Embryonic facial prominence (tissue), 1 donor: ENCODE data around the gene KLHL3.
A peak's percentile ranks its signal among the peaks of the same experiment; 100 is the strongest.
"Not testable (repeated sequence)": the region's sequence is repeated elsewhere in the genome, so short reads cannot be mapped to it uniquely, and the experiment has no call there.

Source experiments
- DNase-seq: peaks from one replicate; pipeline ENCODE4 v3.0.0-alpha.2; 2016; ENCODE audit errors: extremely low spot score

The KLHL3 gene

DNA sequence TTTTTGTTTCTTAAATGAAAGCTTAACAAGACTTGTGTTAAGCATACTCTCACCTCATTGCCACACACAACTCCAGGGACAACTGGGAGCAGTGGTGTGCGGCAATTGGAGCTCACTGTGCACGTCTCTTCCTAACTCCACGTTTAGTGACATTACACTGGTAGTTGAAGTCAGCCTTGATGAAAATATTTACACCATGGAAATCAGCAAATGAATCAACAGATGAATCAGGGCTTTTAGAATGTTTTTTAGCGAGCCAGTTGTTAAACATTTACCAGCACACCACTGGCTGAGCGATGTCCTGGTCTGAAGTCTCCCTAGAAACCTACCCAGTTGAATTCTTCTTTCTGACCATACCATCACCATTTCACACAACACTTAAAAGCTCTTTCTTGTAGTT is 67.3 kb downstream of the KLHL3 start:
- no peak for DNase-seq

DNA sequence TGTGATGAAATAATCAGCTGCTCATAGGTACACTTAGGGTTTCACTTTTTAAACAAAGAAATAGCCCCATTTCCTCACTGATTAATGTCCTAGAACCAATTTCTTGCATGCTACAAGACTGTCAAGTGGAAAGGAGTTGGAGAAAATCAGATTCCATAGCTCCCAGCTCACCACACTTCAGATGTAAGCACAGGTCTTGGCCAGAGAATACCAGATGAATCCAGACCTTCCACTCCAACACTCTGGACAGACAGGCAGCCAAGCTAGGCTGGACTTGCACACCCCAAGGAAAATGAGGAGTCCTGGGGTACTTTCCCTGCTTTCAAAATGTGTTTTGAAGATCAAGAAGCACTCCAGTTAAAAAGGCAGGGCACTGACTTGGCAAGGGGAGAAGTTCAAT is 68.5 kb downstream of the KLHL3 start:
- DNase-seq: no peak

DNA sequence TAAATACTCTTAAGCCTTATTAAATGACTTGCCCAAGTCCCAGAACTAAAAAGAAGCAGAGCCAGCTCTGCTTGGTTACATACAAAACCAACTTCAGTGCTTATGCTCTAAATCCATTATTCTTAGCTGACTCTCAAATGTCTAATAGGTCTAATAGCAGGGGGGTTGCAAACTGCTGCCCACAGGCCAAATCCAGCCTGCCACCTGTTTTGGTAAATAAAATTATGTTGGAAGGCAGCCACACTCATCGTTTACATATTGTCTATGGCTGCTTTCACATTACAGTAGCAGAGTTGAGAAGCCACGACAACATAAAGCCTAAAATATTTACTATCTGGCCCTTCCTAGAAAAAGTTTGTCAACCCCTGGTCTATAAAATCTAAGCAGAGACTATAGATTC is 69.0 kb downstream of the KLHL3 start:
- DNase-seq: no peak

DNA sequence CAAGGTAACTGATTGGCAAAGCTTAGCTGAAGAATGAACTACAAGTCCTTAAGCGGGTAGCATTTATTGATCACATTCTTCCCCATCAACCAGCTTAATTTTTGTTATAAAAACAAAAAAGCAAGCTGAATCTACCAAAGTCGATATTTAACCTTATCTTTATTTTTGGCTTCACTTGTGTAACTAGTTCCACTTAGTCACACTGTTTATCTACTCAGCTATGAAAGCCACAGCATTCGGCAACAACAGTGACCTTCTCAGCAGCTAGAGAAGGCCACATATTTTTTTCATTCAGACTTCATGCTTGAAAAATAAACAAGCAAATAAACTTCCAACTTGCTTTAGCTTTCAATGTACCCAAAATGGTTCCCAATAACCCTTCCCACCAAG is 69.4 kb downstream of the KLHL3 start:
- no peak for DNase-seq

DNA sequence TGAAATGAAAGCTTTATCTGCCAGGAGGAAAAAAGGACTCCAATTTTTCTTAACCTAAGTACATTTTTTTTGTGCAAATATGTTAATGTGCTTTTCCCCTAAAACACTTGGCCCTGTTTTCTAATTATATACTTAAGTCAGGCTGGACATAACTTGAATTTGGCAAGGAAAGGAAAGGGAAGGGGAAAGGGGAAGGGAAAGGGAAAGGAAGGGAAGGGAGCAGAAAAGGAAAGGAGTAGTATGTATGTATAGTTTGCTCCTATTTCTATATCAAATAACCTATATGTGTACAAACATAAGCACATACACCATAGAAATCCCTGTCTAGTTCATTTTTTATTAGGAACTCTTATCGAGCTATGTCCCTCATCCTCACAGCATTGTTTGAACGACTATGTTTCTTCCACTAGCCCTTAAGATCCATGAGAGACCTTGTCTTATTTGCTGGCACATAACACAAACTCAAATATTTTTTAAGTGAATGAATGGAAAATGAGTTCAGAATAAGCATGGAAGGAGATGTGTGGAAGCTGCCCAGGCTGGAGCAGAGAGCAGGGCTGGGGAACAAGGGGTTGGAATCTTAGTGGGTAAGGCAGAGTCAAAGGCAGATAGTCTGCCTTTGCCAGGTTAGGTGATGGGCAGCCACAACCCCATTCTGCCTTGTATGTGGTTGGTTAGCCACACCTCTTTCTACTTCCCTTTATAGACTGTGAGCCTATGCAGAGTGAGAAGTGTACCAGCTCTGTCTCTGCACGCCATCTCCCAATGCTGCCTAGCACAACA is 70.0 kb downstream of the KLHL3 start:
- DNase-seq: no peak

DNA sequence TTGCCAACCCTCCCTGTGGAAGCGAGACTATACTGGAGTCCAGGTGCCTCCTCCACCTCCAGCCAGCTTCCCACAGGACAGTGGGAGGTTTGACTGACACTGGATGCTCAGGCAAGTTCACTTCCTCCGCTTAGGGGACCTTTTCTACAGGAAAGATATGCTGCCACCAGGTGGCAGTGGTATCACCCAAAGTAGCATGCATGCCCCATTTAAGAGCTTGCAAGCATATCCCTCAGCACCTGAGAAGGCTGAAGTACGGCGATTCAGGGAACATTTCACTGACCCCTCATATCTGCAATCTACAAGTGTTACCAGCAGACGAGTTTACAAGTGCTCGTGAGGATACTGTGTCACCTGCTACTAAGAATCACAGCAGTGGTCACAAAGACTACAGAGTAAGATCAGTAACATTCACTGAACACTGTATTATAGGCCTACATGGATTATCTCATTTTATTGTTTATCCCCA is 75.5 kb downstream of the KLHL3 start:
- DNase-seq: peak; percentile 22

DNA sequence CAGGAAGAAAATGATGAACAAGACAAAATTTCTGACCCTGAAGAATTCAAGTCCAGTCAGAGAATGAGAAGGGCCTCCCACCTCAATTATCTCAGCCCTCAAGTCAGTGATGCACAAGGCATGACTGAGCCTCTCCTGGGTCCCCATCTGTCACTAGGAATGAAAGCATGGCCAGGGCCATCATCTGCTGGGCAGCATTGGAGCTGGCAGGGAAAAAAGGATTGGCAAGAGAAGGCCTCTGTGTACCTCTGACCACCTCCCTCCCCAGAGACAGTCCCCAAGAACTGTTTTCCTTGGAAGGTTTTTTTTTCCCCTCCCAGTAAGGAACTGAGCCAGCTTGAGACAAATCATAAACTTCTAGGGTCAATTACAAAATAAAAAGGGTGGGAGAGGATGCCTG is 76.7 kb downstream of the KLHL3 start:
- no peak for DNase-seq

DNA sequence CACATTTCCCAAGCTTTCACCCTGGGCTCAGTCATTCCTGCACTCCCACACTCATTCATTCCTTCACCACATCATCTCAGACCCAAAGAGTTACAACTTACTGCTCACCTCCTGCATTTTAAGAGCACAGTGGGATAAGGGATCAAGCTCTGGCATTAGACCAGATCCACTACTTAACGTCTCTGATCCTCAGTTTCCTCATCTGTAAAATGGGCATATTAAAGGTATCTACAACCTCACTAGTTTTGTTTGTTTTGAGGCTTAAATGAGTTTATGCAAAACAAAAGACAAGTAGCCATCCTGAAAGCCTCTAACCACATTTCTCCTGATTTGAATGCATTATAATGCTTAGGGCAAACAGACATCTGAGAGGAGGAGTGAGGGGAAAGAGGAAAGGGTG is 77.6 kb downstream of the KLHL3 start:
- no peak for DNase-seq

DNA sequence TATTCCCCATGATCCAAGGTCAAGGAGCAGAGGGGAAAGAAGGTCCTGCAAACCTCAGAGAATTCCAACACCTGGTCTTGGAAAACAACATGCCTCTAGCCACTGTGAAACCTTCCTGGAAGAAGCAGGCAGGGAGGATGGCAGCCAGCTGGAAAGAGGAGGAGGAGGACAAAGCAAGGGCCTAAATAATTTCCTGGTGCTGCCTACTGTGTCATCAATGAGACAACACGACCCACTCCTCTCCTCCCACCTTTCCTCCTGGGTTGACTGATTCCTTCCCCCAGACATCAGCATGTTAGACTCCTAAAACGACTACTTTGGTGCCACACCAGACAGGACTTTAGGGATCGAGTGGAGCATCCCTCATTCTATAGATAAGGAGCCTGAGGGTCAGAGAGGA is 78.8 kb downstream of the KLHL3 start:
- DNase-seq: no peak

DNA sequence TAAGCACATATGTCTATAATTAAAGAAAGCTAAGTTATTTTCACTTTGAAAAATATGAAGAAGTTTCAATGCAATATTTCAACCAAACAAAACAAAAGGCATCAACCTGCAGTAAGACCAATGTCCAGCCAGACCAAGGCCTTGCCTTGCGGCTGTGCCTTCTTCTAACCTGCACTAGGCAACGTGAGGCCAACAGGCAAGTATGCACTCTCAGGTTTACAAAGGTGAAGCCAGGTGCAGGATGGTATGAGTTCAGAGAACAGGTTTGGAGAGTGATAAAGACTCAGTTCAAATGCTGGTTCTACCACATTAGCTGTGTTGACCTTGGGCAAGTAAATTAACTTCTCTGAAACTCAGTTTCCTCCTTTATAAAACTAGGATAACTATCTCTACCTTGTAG is 79.3 kb downstream of the KLHL3 start:
- no peak for DNase-seq

DNA sequence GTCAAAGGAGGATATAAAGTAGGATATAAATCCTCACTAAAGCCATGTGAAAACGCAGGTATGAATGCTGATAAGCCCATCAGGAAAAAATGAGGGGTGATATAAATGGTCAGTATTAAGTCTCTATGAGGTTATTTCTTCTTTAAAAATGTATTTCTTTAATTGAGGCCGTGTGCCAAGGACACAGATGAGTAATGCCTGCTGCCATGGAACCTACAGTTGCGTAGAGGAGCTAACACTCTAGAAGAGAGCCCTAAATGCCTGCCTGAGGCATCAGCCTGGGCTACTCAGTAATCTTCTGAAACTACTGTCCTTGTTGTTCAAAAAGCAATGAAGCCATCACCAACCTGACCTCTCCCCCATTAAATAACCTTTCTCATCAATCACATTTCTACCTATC is 84.9 kb downstream of the KLHL3 start:
- no peak for DNase-seq

DNA sequence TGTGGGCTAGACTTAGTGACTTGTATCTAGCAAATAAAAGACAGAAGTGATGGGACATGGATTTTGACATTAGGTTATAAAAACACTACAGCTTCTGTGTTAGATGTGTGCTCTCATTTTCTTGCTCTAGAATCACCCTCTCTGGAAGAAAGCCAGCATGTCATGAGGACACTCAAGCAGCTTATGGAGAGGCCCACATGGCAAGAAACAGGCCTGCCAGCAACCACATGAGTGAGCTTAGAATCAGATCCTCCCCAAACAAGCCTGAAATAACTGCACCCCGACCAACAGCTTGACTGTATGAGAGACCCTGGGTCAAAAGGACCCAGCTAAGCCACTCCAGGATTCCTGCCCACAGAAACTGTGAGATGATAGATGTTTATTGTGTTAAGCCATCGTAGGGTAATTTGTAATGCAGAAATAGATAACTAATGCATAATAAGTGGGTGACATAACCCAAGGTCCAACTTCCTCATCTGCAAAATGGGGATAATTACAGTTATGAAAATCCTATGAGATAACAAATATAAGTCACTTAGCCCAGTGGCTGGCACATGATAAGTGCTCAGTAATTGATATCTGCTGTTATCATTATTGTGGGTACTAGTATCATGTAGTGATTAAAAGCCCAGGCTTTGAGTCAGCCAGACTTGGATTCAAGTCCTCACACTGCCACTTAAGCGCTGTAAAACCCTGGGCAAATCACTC is 86.5 kb downstream of the KLHL3 start:
- no peak for DNase-seq

DNA sequence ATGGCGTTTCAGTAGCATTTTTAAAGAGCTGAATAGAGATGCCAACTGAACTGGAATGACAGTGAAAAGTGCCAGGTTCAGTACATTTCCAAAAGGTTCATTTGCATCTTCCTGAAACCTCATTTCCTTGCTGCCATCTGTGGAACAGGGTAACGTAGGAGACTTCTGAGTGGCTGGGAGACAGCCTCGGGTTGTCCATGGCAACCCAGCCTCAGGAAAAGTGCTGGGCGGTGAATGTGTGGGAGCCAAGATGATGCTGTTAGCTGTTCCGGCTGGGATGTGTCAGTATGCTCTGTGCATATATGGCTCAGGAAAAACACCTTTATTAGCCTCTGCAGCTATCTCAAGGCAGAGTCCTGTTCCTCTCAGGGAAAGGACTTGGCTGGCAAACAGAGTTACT is 87.5 kb downstream of the KLHL3 start:
- no peak for DNase-seq

DNA sequence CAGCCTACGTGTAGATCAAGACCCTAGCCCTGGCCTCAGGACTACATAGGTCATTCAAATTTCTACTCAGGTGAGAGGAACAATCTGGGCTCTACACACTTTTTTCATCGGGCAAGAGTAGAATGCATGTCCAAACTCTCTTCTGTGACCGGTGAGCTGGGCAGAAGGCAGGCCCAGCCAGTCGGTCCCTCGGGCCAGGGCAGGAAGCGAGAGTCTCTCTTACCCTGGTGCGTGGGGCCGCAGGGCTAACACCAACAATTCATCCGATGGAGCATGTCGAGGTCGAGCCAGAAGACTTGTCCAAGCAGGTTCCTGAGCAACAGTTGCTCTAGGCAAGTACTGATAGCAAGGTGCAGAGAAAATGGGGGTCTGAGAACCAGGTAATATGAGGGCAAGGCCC is 88.5 kb downstream of the KLHL3 start:
- no peak for DNase-seq

DNA sequence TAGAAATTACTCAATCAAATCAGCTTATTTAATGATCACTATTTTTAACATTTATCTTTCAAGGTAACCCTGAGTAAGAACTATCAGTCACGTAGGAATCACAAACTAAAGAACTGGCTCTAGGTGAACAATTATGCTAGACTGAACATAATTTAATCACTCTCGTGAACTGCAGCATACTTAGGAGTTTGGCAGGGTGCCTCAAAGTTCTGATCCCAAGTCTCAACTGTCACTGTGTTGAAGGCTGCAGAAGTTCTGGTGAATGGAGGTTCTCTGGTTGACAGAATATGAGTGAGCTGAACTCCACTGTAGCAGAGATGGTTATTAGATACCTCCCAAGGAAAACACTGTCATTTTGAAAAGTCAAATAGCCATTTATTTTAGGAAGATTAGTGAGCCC is 89.1 kb downstream of the KLHL3 start:
- no peak for DNase-seq

DNA sequence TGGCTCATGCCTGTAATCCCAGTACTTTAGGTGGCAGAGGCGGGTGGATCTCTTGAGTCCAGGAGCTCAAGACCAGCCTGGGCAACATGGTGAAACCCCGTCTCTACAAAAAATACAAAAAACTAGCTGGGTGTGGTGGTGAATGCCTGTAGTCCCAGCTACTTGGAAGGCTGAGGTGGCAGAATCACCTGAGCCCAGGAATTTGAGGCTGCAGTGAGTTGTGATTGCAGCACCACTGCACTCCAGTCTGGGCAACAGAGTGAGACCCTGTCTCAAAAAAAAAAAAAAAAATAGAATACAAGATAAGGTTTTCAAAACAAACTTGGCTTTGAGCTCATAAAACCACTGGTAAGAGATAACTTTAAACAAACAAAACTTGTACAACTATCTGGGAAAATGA is 92.8 kb downstream of the KLHL3 start:
- DNase-seq: not testable (repeated sequence)

DNA sequence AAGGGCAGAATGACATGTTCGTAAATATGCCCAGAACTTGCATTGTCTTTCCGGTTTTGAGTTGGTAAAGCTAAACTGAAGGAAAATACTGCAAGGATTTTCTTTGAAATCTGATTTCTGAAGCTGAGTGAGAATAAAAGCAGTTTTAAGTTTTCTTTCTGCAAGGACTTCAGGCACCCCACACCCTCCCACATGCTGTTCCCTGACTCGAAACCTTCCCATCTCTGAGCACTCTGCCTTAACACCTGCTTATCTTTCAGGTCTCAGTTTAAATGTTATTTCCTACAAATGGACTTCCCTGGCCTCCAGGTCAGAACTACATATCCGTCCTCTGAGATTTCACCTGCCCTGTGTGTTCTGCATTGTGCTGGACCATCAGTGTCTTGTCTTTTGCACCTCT is 93.8 kb downstream of the KLHL3 start:
- DNase-seq: no peak

DNA sequence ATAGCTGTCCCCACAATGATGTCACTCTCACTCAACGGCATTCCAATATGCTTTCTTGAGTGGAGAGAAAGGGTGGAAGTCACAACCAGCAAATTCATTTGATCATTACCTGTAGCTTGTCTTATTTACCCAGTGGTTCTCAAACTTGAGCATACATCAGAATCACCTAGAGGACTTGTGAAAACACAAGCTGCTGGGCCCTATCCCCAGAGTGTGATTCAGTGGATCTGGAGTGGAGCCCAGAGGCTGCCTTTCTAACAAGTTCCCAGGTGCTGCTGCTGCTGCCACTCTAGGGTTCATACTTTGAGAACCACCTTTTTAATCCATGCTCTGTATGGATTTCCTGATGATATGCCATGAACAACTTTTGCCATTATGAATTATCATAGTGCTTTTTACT is 94.7 kb downstream of the KLHL3 start:
- no peak for DNase-seq

DNA sequence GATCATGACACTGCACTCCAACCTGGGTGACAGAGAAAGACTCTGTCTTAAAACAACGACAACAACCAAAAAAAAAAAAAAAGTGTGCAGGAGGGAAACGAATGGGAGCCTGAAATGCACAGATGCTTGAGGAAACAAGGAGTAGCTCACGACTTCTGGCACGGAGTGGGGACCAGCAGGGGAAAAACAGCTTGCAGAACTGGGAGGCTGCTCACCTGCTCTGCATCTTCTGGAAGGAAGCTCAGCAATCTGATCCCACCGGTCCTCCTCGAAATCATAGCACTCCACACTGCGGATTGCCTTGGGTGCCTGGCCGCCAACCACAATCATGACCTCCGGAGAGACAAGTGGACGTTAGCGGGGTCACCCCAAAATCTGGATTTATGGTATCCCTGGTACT is 96.2 kb downstream of the KLHL3 start:
- no peak for DNase-seq

DNA sequence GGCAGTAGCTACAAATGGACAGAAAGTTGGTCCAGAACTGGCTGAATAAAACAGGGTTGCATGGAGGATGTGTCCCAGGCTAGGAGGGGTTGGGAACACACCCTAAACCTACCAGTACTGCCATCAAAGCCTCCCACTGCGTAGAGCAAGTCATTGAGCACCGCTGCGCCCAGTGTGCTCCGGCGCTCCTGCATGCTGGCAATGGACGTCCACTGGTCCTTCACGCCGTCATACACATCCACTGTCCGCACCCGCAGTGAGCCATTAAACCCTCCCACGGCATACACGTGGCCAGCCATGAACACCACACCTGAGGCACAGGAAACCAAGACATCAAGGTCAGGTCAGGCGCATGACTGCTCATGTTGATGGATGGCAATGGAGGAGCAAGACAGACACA is 97.0 kb downstream of the KLHL3 start:
- no peak for DNase-seq

DNA sequence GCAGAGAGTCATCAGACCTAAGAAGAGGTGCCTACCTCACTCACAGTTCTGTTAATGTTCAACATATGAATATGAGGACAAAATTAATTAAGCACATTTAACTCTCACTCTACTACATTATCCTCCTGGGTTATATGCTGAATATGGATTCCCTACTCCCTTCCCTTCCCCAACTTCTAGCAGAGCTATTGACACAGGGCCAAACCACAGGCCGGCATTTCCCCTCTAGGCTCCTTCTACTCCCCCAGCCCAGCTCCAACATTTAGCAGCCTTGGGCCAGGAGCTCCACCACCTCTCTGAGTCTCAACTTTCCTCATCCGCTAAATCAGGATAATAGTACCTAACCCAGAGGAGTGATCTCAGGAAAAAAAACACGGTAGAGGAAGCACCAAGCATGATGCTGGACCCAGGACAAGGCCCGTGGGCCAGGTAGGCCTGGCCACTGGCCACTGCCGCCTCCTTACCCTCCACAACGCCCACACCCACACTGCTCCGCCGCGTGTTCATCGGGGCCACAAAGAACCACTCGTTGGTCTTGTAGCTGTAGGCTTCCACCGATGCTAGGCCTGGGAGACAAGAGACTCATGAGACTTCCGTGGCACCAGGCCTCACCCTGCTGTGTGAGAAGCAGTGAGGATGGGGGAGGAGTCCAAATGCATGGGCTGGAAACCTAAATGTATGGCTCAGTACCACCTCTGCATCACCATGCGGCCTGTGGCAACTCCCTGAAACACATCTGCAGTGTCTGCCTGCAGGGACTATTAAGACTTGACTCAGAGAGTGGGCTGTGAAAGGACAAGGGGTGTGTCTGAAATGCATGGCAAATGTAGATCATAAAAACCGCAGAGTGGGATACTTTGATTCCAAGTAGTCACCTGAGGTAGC is 98.8 kb downstream of the KLHL3 start:
- DNase-seq: no peak

DNA sequence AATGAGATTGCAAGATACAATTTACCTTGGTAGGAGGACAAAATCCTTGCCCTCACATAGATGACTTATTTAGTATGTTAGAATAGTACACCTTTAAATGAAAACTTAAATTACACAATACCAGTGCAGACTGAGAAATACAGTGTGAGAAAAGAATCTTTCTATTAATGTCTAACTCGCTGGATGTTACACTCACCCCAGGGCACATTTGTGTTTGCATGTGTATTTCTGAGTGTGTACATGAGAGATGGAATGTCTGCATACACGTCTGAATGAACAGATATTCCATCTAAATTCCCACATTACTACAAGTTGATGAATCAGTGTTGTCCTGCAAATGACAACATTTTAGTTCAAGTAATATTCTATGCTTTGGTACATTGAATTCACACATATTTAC is 99.8 kb downstream of the KLHL3 start:
- no peak for DNase-seq

DNA sequence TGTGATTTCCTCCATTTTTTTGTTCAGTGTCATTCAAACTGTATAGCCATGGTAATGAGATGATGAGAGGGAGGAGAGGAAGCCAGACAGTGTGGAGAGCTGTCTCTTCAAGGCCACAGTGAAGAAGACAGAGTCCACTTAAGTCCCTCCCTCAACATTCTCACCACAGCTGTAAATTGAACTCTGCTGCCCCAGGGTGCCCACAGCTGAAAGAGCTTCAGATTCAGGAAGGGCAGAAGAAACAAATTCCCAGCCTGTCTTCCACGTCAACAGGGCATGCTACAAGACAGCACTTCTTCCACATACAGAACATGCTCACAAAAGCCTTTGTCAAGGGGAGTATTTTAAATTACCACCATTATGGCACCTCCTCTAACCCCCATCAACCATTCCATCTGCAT is 100.4 kb downstream of the KLHL3 start:
- no peak for DNase-seq
